HCT116 (cell line): ENCODE measurements around the gene PARG.
"Not testable (repeated sequence)": the region's sequence is repeated elsewhere in the genome, so short reads cannot be mapped to it uniquely, and the experiment has no call there.

Experiments used
- CTCF ChIP-seq, 3 experiments: fragments of 200-600 bp in 1 of 3; sonication (generic) in 1 of 3; IDR thresholded peaks in 2 of 3; conservative IDR thresholded peaks in 1 of 3; 2 replicates each; pipeline ENCODE4 v1.5.1; 2012 to 2017; ENCODE audit warnings: low read depth in 2 of 3, low read length in 2 of 3, antibody characterized with exemption in 1 of 3, borderline replicate concordance in 1 of 3, control low read depth in 1 of 3, mild to moderate bottlenecking in 1 of 3, mixed read lengths in 1 of 3, mixed run types in 1 of 3, moderate library complexity in 1 of 3; ENCODE audit not compliant: insufficient read depth in 1 of 3
- EZH2 ChIP-seq: fragments of 200-600 bp; sonication (generic); IDR thresholded peaks from 2 replicates; pipeline ENCODE4 v1.6.1; 2017; ENCODE audit warnings: antibody characterized with exemption, mixed run types
- MAX ChIP-seq: IDR thresholded peaks from 2 replicates; pipeline ENCODE4 v1.6.1; 2012
- POLR2A ChIP-seq: IDR thresholded peaks from 2 replicates; pipeline ENCODE4 v1.7.0; 2011; ENCODE audit warnings: borderline replicate concordance; ENCODE audit not compliant: insufficient read depth, insufficient read length; ENCODE audit errors: extremely low read depth
- SRF ChIP-seq: IDR thresholded peaks from 2 replicates; pipeline ENCODE4 v1.6.1; 2012; ENCODE audit warnings: low read depth

DNA sequence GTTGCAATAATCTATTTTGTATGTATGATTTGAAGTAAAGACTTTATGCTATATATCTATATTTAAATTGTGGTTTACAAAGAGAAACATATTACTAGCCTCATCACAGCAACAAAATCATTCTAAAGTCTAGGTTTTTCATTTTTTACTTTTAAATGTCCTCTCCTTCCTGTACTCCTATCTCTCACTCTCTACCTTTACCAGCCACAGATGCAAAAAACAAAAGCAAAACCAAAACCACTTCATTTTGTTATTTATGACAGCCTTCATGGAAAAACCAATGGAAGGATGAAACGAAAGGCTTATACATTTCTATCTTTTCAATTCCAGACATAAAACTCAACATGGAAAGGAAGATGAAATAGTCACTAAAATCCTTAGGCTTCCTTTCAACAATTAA, 31.5 kb downstream of the PARG start:
- TF ChIP-seq EZH2; CTCF (IDR thresholded peaks at IDR 0.05 in 2 of 3, conservative IDR thresholded peaks at IDR 0.05 in 1 of 3; ENCODE audit: borderline replicate concordance in 1 of 3, insufficient read depth in 1 of 3, low read depth in 2 of 3, low read length in 2 of 3); POLR2A; MAX; SRF: not testable (repeated sequence)
